ENCODE measurements around the gene ANKRD30B.

The ANKRD30B gene

GRCh38 chr18:14768241-14768640, 20.3 kb downstream of the ANKRD30B start:
- no peak for TF ChIP-seq MAX (IDR thresholded peaks at IDR 0.05)
- TF ChIP-seq NFIC (IDR thresholded peaks at IDR 0.05), result no peak
- TF ChIP-seq TAF1 (IDR thresholded peaks at IDR 0.05; ENCODE audit: low read depth), result no peak
- TF ChIP-seq CREB1 (IDR thresholded peaks at IDR 0.05; ENCODE audit: low read depth), result no peak
- TF ChIP-seq ZBTB7A (IDR thresholded peaks at IDR 0.05; ENCODE audit: low read depth), result no peak
- TF ChIP-seq EGR1 (IDR thresholded peaks at IDR 0.05), result no peak
- TF ChIP-seq, protein P1, sequence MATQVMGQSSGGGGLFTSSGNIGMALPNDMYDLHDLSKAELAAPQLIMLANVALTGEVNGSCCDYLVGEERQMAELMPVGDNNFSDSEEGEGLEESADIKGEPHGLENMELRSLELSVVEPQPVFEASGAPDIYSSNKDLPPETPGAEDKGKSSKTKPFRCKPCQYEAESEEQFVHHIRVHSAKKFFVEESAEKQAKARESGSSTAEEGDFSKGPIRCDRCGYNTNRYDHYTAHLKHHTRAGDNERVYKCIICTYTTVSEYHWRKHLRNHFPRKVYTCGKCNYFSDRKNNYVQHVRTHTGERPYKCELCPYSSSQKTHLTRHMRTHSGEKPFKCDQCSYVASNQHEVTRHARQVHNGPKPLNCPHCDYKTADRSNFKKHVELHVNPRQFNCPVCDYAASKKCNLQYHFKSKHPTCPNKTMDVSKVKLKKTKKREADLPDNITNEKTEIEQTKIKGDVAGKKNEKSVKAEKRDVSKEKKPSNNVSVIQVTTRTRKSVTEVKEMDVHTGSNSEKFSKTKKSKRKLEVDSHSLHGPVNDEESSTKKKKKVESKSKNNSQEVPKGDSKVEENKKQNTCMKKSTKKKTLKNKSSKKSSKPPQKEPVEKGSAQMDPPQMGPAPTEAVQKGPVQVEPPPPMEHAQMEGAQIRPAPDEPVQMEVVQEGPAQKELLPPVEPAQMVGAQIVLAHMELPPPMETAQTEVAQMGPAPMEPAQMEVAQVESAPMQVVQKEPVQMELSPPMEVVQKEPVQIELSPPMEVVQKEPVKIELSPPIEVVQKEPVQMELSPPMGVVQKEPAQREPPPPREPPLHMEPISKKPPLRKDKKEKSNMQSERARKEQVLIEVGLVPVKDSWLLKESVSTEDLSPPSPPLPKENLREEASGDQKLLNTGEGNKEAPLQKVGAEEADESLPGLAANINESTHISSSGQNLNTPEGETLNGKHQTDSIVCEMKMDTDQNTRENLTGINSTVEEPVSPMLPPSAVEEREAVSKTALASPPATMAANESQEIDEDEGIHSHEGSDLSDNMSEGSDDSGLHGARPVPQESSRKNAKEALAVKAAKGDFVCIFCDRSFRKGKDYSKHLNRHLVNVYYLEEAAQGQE (IDR thresholded peaks at IDR 0.05; ENCODE audit: low read depth), result no peak
- no peak for TF ChIP-seq FOXM1 (IDR thresholded peaks at IDR 0.05; ENCODE audit: borderline replicate concordance, low read depth)
- TF ChIP-seq EP300 (IDR thresholded peaks at IDR 0.05; ENCODE audit: borderline replicate concordance), result no peak
- no peak for TF ChIP-seq TCF12 (IDR thresholded peaks at IDR 0.05; ENCODE audit: low read depth)
- TF ChIP-seq CEBPB (IDR thresholded peaks at IDR 0.05), result no peak
- TF ChIP-seq RAD21 (IDR thresholded peaks at IDR 0.05; ENCODE audit: low read depth), result no peak
- no peak for TF ChIP-seq USF1 (IDR thresholded peaks at IDR 0.05)
- no peak for TF ChIP-seq YY1 (IDR thresholded peaks at IDR 0.05; ENCODE audit: low read depth)
- no peak for TF ChIP-seq TEAD4 (IDR thresholded peaks at IDR 0.05)

DNA sequence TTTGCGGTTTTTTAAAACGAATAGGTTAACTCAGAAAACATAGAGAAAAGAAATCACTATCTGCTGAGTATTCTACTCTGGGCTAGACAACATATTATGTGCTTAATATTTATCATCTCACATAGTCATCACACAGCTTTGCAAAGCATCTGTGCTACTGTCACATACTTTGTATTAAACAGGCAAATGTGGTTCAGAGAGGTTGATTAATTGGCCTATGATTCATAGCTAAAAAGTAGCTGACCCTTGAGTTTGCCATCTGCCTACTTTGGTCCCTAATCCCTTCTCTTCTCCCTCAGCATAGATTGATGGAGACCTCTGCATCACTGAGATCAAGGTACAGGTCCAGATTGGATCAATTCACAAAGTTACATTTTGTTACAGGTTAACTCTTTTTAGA, 21.4 kb downstream of the ANKRD30B start:
- no peak for TF ChIP-seq CEBPB (IDR thresholded peaks at IDR 0.05)
- TF ChIP-seq RAD21 (IDR thresholded peaks at IDR 0.05; ENCODE audit: low read depth), result no peak
- no peak for TF ChIP-seq EGR1 (IDR thresholded peaks at IDR 0.05)
- TF ChIP-seq TEAD4 (IDR thresholded peaks at IDR 0.05), result no peak
- TF ChIP-seq MAX (IDR thresholded peaks at IDR 0.05), result no peak
- TF ChIP-seq USF1 (IDR thresholded peaks at IDR 0.05), result no peak
- TF ChIP-seq TAF1 (IDR thresholded peaks at IDR 0.05; ENCODE audit: low read depth), result no peak

GRCh38 chr18:14776801-14777200, 28.8 kb downstream of the ANKRD30B start:
- TF ChIP-seq CEBPB (IDR thresholded peaks at IDR 0.05) (no peak), FOXM1 (IDR thresholded peaks at IDR 0.05; ENCODE audit: borderline replicate concordance, low read depth) (no peak), CREB1 (IDR thresholded peaks at IDR 0.05; ENCODE audit: low read depth) (no peak), YY1 (IDR thresholded peaks at IDR 0.05; ENCODE audit: low read depth) (no peak), ZBTB7A (IDR thresholded peaks at IDR 0.05; ENCODE audit: low read depth) (no peak), NFIC (IDR thresholded peaks at IDR 0.05) (no peak), EP300 (IDR thresholded peaks at IDR 0.05; ENCODE audit: borderline replicate concordance) (no peak), EGR1 (IDR thresholded peaks at IDR 0.05) (no peak), USF1 (IDR thresholded peaks at IDR 0.05) (no peak)

DNA sequence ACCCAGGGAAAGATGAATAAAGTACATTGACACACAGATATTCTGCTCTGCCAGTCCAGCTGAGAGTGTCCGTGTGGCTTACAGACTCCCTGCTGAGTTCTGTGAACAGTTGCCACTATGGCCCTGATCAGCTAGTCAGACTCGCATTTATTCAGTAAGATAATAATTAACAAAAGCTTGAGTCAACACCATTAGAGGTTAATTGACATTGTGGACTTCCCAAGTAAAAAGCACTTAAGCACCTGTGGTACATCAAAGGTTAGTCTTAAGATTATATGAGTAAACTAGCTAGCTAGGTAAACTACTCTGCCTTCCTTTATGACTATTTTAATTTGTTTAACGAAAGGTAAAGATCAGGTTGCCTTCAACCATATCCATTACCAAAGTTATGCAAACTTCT, 33.7 kb downstream of the ANKRD30B start:
- TF ChIP-seq TEAD4 (IDR thresholded peaks at IDR 0.05), result no peak
- no peak for TF ChIP-seq NFIC (IDR thresholded peaks at IDR 0.05)

DNA sequence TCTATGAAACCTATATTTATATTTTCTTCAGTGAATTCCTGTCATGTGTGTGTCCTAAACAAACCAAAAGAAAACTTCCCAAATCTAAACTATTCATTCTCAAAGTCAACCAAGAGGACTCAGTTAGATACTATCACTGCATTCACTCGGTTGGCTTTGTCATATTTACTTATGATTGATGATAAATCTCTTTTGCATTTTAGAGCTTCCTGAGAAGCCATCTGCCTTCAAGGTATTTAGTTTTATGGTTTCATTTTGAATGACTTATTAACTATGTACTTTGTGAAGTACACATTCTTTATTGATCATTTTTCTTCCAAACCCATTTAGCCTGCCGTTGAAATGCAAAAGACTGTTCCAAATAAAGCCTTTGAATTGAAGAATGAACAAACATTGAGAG, 36.2 kb downstream of the ANKRD30B start:
- TF ChIP-seq NFIC (IDR thresholded peaks at IDR 0.05), result no peak
- no peak for TF ChIP-seq RAD21 (IDR thresholded peaks at IDR 0.05; ENCODE audit: low read depth)
- no peak for TF ChIP-seq CEBPB (IDR thresholded peaks at IDR 0.05)

- no peak for TF ChIP-seq EGR1 (IDR thresholded peaks at IDR 0.05)
- TF ChIP-seq RAD21 (IDR thresholded peaks at IDR 0.05; ENCODE audit: low read depth), result no peak
- TF ChIP-seq, protein P1 (IDR thresholded peaks at IDR 0.05; ENCODE audit: low read depth), result no peak
- no peak for TF ChIP-seq YY1 (IDR thresholded peaks at IDR 0.05; ENCODE audit: low read depth)
- TF ChIP-seq NFIC (IDR thresholded peaks at IDR 0.05), result no peak
- no peak for TF ChIP-seq EP300 (IDR thresholded peaks at IDR 0.05; ENCODE audit: borderline replicate concordance)
- TF ChIP-seq MAX (IDR thresholded peaks at IDR 0.05), result no peak
- TF ChIP-seq ZBTB7A (IDR thresholded peaks at IDR 0.05; ENCODE audit: low read depth), result no peak
- no peak for TF ChIP-seq CREB1 (IDR thresholded peaks at IDR 0.05; ENCODE audit: low read depth)
- no peak for TF ChIP-seq FOXM1 (IDR thresholded peaks at IDR 0.05; ENCODE audit: borderline replicate concordance, low read depth)
- no peak for TF ChIP-seq TEAD4 (IDR thresholded peaks at IDR 0.05)
- TF ChIP-seq TCF12 (IDR thresholded peaks at IDR 0.05; ENCODE audit: low read depth), result no peak
- TF ChIP-seq USF1 (IDR thresholded peaks at IDR 0.05), result no peak
- TF ChIP-seq TAF1 (IDR thresholded peaks at IDR 0.05; ENCODE audit: low read depth), result no peak
- no peak for TF ChIP-seq CEBPB (IDR thresholded peaks at IDR 0.05)
Measured at GRCh38 chr18:14900435-14900834, 152.5 kb downstream of the ANKRD30B start.
